Activated CD4-positive, CD25-positive, alpha-beta regulatory T cell treated with anti-CD3 and anti-CD28 coated beads, Interleukin-2, amount 50 U/mL, for 24 hours (primary cell): Measurements from ENCODE around the gene LATS1.
"Not testable (repeated sequence)": the region's sequence is repeated elsewhere in the genome, so short reads cannot be mapped to it uniquely, and the experiment has no call there.

Experiments
- ATAC-seq, 2 donors: fragments of 150-1000 bp; cut with Tn5 transposase; one replicate each; pipeline ENCODE4 v1.10.0; 2021; ENCODE audit warnings: mild to moderate bottlenecking in 1 of 2, moderate library complexity in 1 of 2

The LATS1 gene

GRCh38 chr6:149717588-149718458 lies at the start of gene LATS1:
TSS of gene LATS1 (minus strand) at chr6:149718101. CDS start at chr6:149702126, 15,975 bp downstream.
- peak; percentile 95 to 96 for ATAC-seq

GRCh38 chr6:149766156-149766769 lies 48.4 kb upstream of the LATS1 start:
- ATAC-seq: no peak

- no peak for ATAC-seq
Observed at GRCh38 chr6:149763866-149764265, 46.0 kb upstream of the LATS1 start.

- no peak for ATAC-seq
Observed at GRCh38 chr6:149761438-149761837, 43.5 kb upstream of the LATS1 start.

- ATAC-seq: no peak
Observed at GRCh38 chr6:149756261-149756636, 38.3 kb upstream of the LATS1 start.

GRCh38 chr6:149755300-149756260 lies 37.7 kb upstream of the LATS1 start:
- no peak for ATAC-seq

- ATAC-seq: no peak
Observed at GRCh38 chr6:149754548-149754947, 36.6 kb upstream of the LATS1 start.

- not testable (repeated sequence) for ATAC-seq
Observed at GRCh38 chr6:149753374-149753637, 35.4 kb upstream of the LATS1 start.

- no peak for ATAC-seq
Observed at GRCh38 chr6:149752600-149753373, 34.9 kb upstream of the LATS1 start.

GRCh38 chr6:149751920-149752319 lies 34.0 kb upstream of the LATS1 start:
- ATAC-seq: not testable (repeated sequence)

- no peak for ATAC-seq
Observed at GRCh38 chr6:149751239-149751638, 33.3 kb upstream of the LATS1 start.

- peak; percentile 19 to 22 for ATAC-seq
Observed at GRCh38 chr6:149750136-149750609, 32.3 kb upstream of the LATS1 start.

GRCh38 chr6:149749594-149750135 lies 31.8 kb upstream of the LATS1 start, which contains the start of gene PCMT1:
TSS of gene PCMT1 (plus strand) at chr6:149749741. CDS start at chr6:149749902, 161 bp downstream.
- peak; percentile 85 to 87 for ATAC-seq

- not testable (repeated sequence) for ATAC-seq
Observed at GRCh38 chr6:149749082-149749593, 31.2 kb upstream of the LATS1 start.

- ATAC-seq: peak; percentile 72 to 73
Observed at GRCh38 chr6:149746147-149746946, 28.4 kb upstream of the LATS1 start, which contains the start of gene NUP43. TSS of gene NUP43 (minus strand) at chr6:149746529. CDS start at chr6:149746495, 34 bp downstream.

- ATAC-seq: not testable (repeated sequence)
Observed at GRCh38 chr6:149745252-149745651, 27.4 kb upstream of the LATS1 start.

GRCh38 chr6:149734915-149735314 lies 17.0 kb upstream of the LATS1 start:
- ATAC-seq: no peak

GRCh38 chr6:149733089-149733720 lies 15.3 kb upstream of the LATS1 start:
- no peak for ATAC-seq

- no peak for ATAC-seq
Observed at GRCh38 chr6:149729824-149730223, 11.9 kb upstream of the LATS1 start.
